HepG2 (cell line): ENCODE measurements around the gene TMEM184B. TPM values are rescaled to one million over a fixed set of nuclear protein-coding genes. Genes with fewer than 3 reads are reported as not detected.

ENCODE experiments used
- ATAC-seq: fragments of 200-7000 bp; cut with Tn5 transposase; 3 replicates; pipeline ENCODE4 v1.9.1; 2020; ENCODE audit warnings: mild to moderate bottlenecking, moderate library complexity
- BruUV-seq: library from RNA; stranded (reverse); fragments of 400-500 nt; replicated peaks from 2 replicates; lab custom pipeline; 2021; lab: Mats Ljungman, UMichigan
- CTCF ChIA-PET: fragments of 300-600 bp; formaldehyde crosslinking; extraction: SDS; loops from one replicate; lab custom pipeline; 2021; ENCODE audit warnings: low total read pairs, inconsistent platforms, low intra/inter-chr PET ratio; lab: Yijun Ruan, JAX
- POLR2A ChIA-PET: fragments of 350-600 bp; sonication (Branson Sonifier 250); formaldehyde crosslinking; loops from one replicate; lab custom pipeline; 2020; ENCODE audit warnings: antibody characterized with exemption, inconsistent platforms; lab: Yijun Ruan, JAX
- DNase-seq: peaks from one replicate; pipeline ENCODE4 v3.0.0-alpha.2; 2015; ENCODE audit warnings: low spot score
- FAIRE-seq: peaks from 3 replicates; lab custom pipeline; 2011; peaks lifted over from hg19 to GRCh38; lab: Jason Lieb, UNC
- H2AFZ ChIP-seq: one replicate; pipeline ENCODE4 v1.6.1; 2011; ENCODE audit warnings: low read length, inconsistent platforms
- H3K27ac ChIP-seq: fragments of 300-600 bp; 3 replicates; pipeline ENCODE4 v1.8.0; 2011; ENCODE audit warnings: mixed run types, mild to moderate bottlenecking, mixed read lengths, low read length, inconsistent platforms; ENCODE audit not compliant: insufficient read depth; ENCODE audit errors: extremely low read length
- H3K27me3 ChIP-seq, 2 experiments: fragments of 200-600 bp in 1 of 2; 2 replicates in 1 of 2; 3 replicates in 1 of 2; pipeline versions ENCODE4 v1.6.0 to v1.8.0; 2011; ENCODE audit warnings: low read length in 2 of 2, mild to moderate bottlenecking in 2 of 2, moderate library complexity in 2 of 2, inconsistent platforms in 1 of 2; ENCODE audit not compliant: insufficient read depth in 2 of 2, control insufficient read depth in 1 of 2
- H3K36me3 ChIP-seq, 2 experiments: fragments of 200-600 bp in 1 of 2; replicated peaks in 1 of 2; 2 replicates in 1 of 2; 3 replicates in 1 of 2; pipeline versions ENCODE4 v1.5.1 to v1.8.0; 2011; ENCODE audit warnings: low read length in 2 of 2, inconsistent platforms in 1 of 2; ENCODE audit not compliant: insufficient read depth in 2 of 2, control insufficient read depth in 1 of 2
- H3K4me1 ChIP-seq: 2 replicates; pipeline ENCODE4 v1.5.1; 2012; ENCODE audit warnings: low read length, inconsistent platforms; ENCODE audit not compliant: insufficient read depth
- H3K4me2 ChIP-seq: 2 replicates; pipeline ENCODE4 v1.6.0; 2011; ENCODE audit warnings: low read depth, low read length, inconsistent platforms
- H3K4me3 ChIP-seq, 3 experiments: fragments of 200-600 bp in 1 of 3; sonication (generic), shearing (Covaris generic) in 1 of 3; replicated peaks in 1 of 3; 2 replicates each; pipeline ENCODE4 v1.5.1; 2011 to 2016; ENCODE audit warnings: low read length in 3 of 3, inconsistent platforms in 2 of 3, low read depth in 2 of 3, mild to moderate bottlenecking in 2 of 3, control low read depth in 1 of 3, mixed read lengths in 1 of 3; ENCODE audit not compliant: insufficient read depth in 1 of 3
- H3K79me2 ChIP-seq: one replicate; pipeline ENCODE4 v1.6.1; 2011; ENCODE audit warnings: low read length, inconsistent platforms; ENCODE audit not compliant: insufficient read depth
- H3K9ac ChIP-seq: 2 replicates; pipeline ENCODE4 v1.6.0; 2011; ENCODE audit warnings: mild to moderate bottlenecking, low read depth, low read length, inconsistent platforms; ENCODE audit not compliant: insufficient read depth
- H3K9me3 ChIP-seq: 2 replicates; pipeline ENCODE4 v1.5.1; 2012; ENCODE audit warnings: mild to moderate bottlenecking, low read length
- H4K20me1 ChIP-seq: 2 replicates; pipeline ENCODE4 v1.6.0; 2011; ENCODE audit warnings: inconsistent platforms, mild to moderate bottlenecking, low read length, moderate library complexity; ENCODE audit not compliant: insufficient read depth
- IRX3 ChIP-seq: sonication (generic); formaldehyde crosslinking; IDR thresholded peaks from 2 replicates; pipeline ENCODE4 v1.8.1; 2023; ENCODE audit warnings: mild to moderate bottlenecking, low read depth, missing genetic modification reagents, borderline replicate concordance
- ZBTB10 ChIP-seq: sonication (generic); formaldehyde crosslinking; IDR thresholded peaks from 2 replicates; pipeline ENCODE4 v1.4.0; 2020; ENCODE audit warnings: missing genetic modification reagents, borderline replicate concordance
- ZC3H4 ChIP-seq: sonication (generic); formaldehyde crosslinking; IDR thresholded peaks from 2 replicates; pipeline ENCODE4 v1.4.0; 2020; ENCODE audit warnings: missing genetic modification reagents, borderline replicate concordance
- ZMAT3 ChIP-seq: sonication (generic); formaldehyde crosslinking; conservative IDR thresholded peaks from 2 replicates; pipeline ENCODE4 v1.7.0; 2021; ENCODE audit warnings: missing genetic modification reagents
- ZNF350 ChIP-seq: sonication (generic); formaldehyde crosslinking; IDR thresholded peaks from 2 replicates; pipeline ENCODE4 v1.4.0; 2020; ENCODE audit warnings: mild to moderate bottlenecking, low read depth, missing genetic modification reagents, borderline replicate concordance
- ZNF569 ChIP-seq: sonication (generic); formaldehyde crosslinking; IDR thresholded peaks from 2 replicates; pipeline ENCODE4 v1.5.0; 2020; ENCODE audit warnings: mild to moderate bottlenecking, missing genetic modification reagents, moderate library complexity, borderline replicate concordance
- ZNF816 ChIP-seq: sonication (generic); formaldehyde crosslinking; IDR thresholded peaks from 2 replicates; pipeline ENCODE4 v1.8.0; 2022; ENCODE audit warnings: missing genetic modification reagents, mild to moderate bottlenecking, borderline replicate concordance
- ZNF891 ChIP-seq: sonication (generic); formaldehyde crosslinking; IDR thresholded peaks from 2 replicates; pipeline ENCODE4 v1.5.0; 2020; ENCODE audit warnings: mild to moderate bottlenecking, missing genetic modification reagents
- WGBS: methylation state at CpG from one replicate; pipeline ENCODE4 v1.1.6; 2017; ENCODE audit warnings: low lambda C conversion rate; 5-methylcytosine and 5-hydroxymethylcytosine counted together
- in situ Hi-C: cut with HindIII; loops from 2 replicates; pipeline ENCODE4 v1.10.0; 2017; ENCODE audit warnings: low pct_unique_long_range_greater_than_20kb; ENCODE audit not compliant: extremely low pct_ligation_motif_present
- intact Hi-C: fragments of 100-400 bp; cut with micrococcal nuclease; formaldehyde crosslinking; loops from one replicate; pipeline ENCODE4 v1.10.0; 2022; ENCODE audit not compliant: unreplicated experiment
- polyA plus RNA-seq, 8 experiments: library from polyadenylated mRNA; depleted of rRNA in 3 of 8; stranded (reverse) in 7 of 8; unstranded in 1 of 8; fragments of >200 nt; fragmentation: Illumina TruSeq in 4 of 8; extraction: Trizol in 4 of 8; gene quantifications; 2 replicates each; pipeline versions ENCODE4 v1.2.1 to v1.2.3, GENCODE V29; 2011 to 2016; ENCODE audit warnings: low read depth in 4 of 8, missing spikeins in 1 of 8, mixed read lengths in 1 of 8; ENCODE audit not compliant: insufficient read depth in 1 of 8
- total RNA-seq, 5 experiments: library from RNA; depleted of rRNA; stranded (reverse); fragments of >200 nt; fragmentation: Illumina TruSeq; extraction: Trizol; gene quantifications; 2 replicates each; pipeline ENCODE4 v1.2.3, GENCODE V29; 2016; ENCODE audit warnings: low read depth in 1 of 5

TMEM184B gene
- total and polyA plus RNA-seq, 2 of the 13 experiments (the other 11 are each of a cell fraction or from before 2014, with no cell fraction given): 15.9 to 16.0 TPM

- peaks cover 0 to 5% of the 10 kb centered on the region in 2 experiments; a peak in 2 of 5 replicates for H3K36me3 ChIP-seq
- ATAC-seq (no peak), FAIRE-seq (no peak)
- ChIA-PET POLR2A (interaction anchor here (0.9 to 3.3 kb wide), 14 partner anchors 9 to 90 kb away, joined by 3 to 26 read pairs (median 4); partner anchors contain the start of genes BAIAP2L2 and PLA2G6), CTCF (no interaction called here)
- H4K20me1 ChIP-seq: peaks cover 36% of the 10 kb centered on the region; the same call in 1 of the 2 replicates
- WGBS: 54% methylated on average over 1 of the region's 8 CpGs
- peaks cover 55% of the 10 kb centered on the region for H3K4me1 ChIP-seq
- intact Hi-C loops: loop anchor here (2.0 to 5.0 kb wide), 2 partner anchors 15 to 89 kb away; partner anchors contain the start of gene BAIAP2L2
- H3K27ac ChIP-seq: peak overlapping the region; percentile 90
- peak overlapping the region; percentile 34 to 69 (median 51) for H3K4me3 ChIP-seq
- BruUV-seq: TSS peak; percentile 77
- H2AFZ ChIP-seq: peak overlapping the region; percentile 44
- peaks cover 39% of the 10 kb centered on the region for H3K79me2 ChIP-seq
- peak overlapping the region; percentile 42 for H3K9ac ChIP-seq
- no peak for TF ChIP-seq ZNF816
- TF ChIP-seq ZC3H4 (CRISPR knock-in tag): no peak
- no peak for TF ChIP-seq ZBTB10 (CRISPR knock-in tag)
- 0 out of 2 replicates have a peak, but pooled peaks have one; percentile 19 for TF ChIP-seq ZNF350 (CRISPR knock-in tag)
- 0 out of 2 replicates have a peak, but pooled peaks have one; percentile 26 for TF ChIP-seq ZNF891 (CRISPR knock-in tag)
- no peak for TF ChIP-seq IRX3 (CRISPR knock-in tag)
- no peak for TF ChIP-seq ZMAT3
- no peak for TF ChIP-seq ZNF569 (CRISPR knock-in tag)
- TF ChIP-seq, all 625 proteins: peak for 2
- DNase-seq: no peak
- no peaks in the 10 kb centered on the region for H3K9me3 ChIP-seq
- in situ Hi-C loops: loop anchor here (10.0 kb wide), 1 partner anchor 87 kb away; the partner anchor contains the start of gene BAIAP2L2
- H3K27me3 ChIP-seq: no peaks in the 10 kb centered on the region
- peak overlapping the region; percentile 93 for H3K4me2 ChIP-seq
Measured at GRCh38 chr22:38201371-38201710, 71.5 kb downstream of the TMEM184B start.
